ENCODE results near the gene RBM38. TPM values are rescaled to one million over a fixed set of nuclear protein-coding genes. Genes with fewer than 3 reads are reported as not detected.

Gene RBM38
- total RNA-seq, 1 donor from 2014 or later = 33.4 TPM

DNA sequence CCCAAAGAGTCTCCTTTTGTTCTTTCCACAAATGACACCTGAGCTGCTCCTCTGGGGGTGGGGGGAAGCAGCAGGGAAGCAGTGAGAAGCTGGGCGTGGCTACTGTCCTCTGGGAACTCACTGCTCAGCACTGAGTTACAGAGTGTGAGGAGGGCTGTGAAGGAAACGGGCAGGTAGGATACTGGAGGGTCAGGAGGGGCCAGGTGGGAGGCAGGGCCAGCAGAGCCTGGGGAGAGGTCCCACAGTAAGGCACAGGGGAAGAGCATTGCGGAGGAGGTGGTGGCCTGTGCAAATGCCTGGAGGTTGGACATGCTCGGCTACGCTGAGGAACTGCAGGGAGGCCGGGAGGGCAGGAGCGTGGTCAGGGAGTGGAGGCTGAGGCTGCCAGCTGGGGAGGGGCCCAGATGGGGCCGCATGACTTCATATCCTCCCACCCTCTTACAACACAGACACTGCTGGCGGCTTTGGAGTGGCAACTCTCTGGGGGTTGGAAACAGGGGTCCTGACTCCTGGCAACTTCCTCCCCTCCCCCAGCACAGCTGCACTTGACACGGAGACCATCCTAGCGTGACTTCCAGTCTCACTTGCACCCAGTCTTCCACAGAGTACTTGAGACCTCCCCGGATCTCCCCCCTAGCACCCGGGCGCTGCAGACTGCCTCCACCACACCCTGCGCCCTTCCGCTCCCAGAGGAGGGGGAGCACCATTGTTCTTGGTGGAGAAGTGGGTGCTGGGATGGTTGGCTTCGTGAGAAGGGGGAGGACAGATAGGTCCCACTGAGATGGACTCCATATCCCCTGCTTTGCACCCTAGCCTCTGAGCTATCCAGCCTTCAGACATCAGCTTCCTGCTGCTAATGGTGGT lies 34.2 kb downstream of the RBM38 start:
- Mint-ChIP-seq H3K27me3 (ENCODE audit: low read depth) (no peaks in the 10 kb centered on the region), H3K9me3 (no peaks in the 10 kb centered on the region), H3K4me3 (no peak overlapping the region), H3K36me3 (ENCODE audit: low read depth) (no peaks in the 10 kb centered on the region), H3K4me1 (peaks cover 9% of the 10 kb centered on the region), H3K27ac (ENCODE audit: unreplicated experiment) (no peak overlapping the region)
- DNase-seq (ENCODE audit: low read depth, low spot score) = no peak
- no peak for TF ChIP-seq CTCF (conservative IDR thresholded peaks at IDR 0.05)

DNA sequence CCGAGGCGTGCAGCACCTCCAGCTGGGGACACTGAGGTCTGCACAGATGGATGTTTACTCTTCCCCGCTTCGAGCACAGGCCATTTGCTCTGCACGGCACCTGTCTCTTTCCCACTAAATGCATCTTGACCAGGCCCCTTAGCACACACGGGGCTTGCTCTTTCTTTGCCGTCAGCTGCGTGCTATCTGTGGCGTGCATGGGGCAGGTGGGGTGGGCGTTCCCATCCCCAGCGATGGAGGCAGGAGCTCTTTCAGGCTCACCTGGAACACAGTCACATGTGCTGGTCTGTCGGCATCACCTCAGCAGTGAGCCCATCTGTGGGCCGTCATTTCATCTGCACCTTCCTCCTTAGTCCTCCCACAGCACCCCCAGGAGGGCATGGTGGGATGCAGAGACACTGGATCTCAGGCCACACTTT lies 35.1 kb downstream of the RBM38 start:
- Mint-ChIP-seq H3K4me3 (no peak overlapping the region), H3K9me3 (no peaks in the 10 kb centered on the region), H3K27ac (ENCODE audit: unreplicated experiment) (no peak overlapping the region), H3K36me3 (ENCODE audit: low read depth) (no peaks in the 10 kb centered on the region), H3K4me1 (peaks cover 9% of the 10 kb centered on the region), H3K27me3 (ENCODE audit: low read depth) (no peaks in the 10 kb centered on the region)
- no peak for TF ChIP-seq CTCF (conservative IDR thresholded peaks at IDR 0.05)
- no peak for DNase-seq (ENCODE audit: low read depth, low spot score)

DNA sequence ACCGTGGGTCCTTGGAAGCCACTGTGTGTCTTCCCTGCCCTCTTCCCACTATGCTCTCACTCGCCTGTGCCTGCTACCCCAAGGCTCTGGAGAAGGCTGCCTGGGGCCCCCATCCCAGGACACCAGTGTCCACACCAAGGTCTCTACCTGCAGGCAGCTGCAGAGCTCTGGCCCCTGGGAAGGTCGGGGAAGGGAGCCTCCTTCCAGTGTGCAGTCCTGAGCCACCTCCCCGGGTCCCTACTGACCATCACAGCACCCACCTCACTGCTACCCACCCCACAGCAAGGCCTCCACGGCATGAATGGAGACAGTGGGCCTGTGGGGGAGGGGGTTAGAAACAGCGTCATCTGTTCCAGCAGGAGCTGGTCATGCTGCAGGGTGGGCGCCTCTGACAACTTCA lies 35.6 kb downstream of the RBM38 start:
- Mint-ChIP-seq H3K36me3 (ENCODE audit: low read depth) (no peaks in the 10 kb centered on the region), H3K4me1 (peaks cover 9% of the 10 kb centered on the region), H3K27me3 (ENCODE audit: low read depth) (no peaks in the 10 kb centered on the region), H3K9me3 (no peaks in the 10 kb centered on the region), H3K4me3 (no peak overlapping the region), H3K27ac (ENCODE audit: unreplicated experiment) (no peak overlapping the region)
- DNase-seq (ENCODE audit: low read depth, low spot score) = no peak
- TF ChIP-seq CTCF (conservative IDR thresholded peaks at IDR 0.05) = no peak

DNA sequence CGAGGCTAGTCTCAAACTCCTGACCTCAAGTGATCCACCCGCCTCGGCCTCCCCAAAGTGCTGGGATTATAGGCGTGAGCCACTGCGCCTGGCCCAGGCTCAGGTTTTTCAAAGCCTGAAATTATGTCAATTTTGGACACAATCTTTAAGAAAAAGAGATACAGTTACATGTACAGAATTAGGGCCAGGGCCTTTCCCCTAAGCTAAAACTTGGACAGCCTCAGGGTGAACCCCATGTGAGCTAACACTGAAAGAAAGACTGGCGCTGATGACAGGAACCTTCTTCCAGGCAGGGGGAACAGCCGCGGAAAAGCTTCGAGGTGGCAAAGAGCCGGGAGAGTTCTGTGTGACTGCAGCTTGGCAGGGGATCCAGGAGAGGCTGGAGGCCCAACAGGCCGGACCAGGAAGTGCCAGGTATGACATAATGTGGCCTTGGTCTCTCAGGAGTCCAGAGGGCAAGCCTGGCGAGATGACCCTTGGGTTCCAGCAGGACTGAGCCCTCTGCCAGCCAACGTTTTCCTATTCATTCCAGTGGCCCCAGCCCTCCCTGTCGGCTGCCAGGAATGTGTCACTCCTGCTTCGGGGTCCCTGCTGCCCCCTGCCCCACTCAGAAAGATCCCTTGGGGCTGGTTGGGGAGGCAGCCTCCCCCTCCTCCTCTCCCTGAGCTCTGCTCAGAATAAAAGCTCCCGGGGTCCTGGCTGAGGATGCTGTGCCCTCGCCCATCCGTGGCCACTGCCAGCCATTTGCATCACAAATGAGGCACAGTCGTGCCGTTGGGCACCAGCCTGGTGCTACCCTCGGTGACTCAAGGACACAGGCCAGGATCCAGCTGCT lies 37.3 kb downstream of the RBM38 start:
- Mint-ChIP-seq H3K4me1 (peaks cover 9% of the 10 kb centered on the region), H3K9me3 (no peaks in the 10 kb centered on the region), H3K27ac (ENCODE audit: unreplicated experiment) (no peak overlapping the region), H3K27me3 (ENCODE audit: low read depth) (no peaks in the 10 kb centered on the region), H3K4me3 (no peak overlapping the region), H3K36me3 (ENCODE audit: low read depth) (no peaks in the 10 kb centered on the region)
- DNase-seq (ENCODE audit: low read depth, low spot score) = no peak
- no peak for TF ChIP-seq CTCF (conservative IDR thresholded peaks at IDR 0.05)

GRCh38 chr20:57429159-57429496 lies 37.9 kb downstream of the RBM38 start:
- Mint-ChIP-seq H3K4me1 (peaks cover 9% of the 10 kb centered on the region), H3K27me3 (ENCODE audit: low read depth) (no peaks in the 10 kb centered on the region), H3K27ac (ENCODE audit: unreplicated experiment) (no peak overlapping the region), H3K4me3 (no peak overlapping the region), H3K36me3 (ENCODE audit: low read depth) (no peaks in the 10 kb centered on the region), H3K9me3 (no peaks in the 10 kb centered on the region)
- TF ChIP-seq CTCF (conservative IDR thresholded peaks at IDR 0.05) = no peak
- DNase-seq (ENCODE audit: low read depth, low spot score) = no peak
